Neuronal stem cell (in vitro differentiated cells): Measurements from ENCODE around the gene SPACDR.

ENCODE experiments used
- DNase-seq: peaks from one replicate; pipeline ENCODE4 v3.0.0-alpha.2; 2013; ENCODE audit warnings: low spot score
- H2AFZ ChIP-seq: one replicate; pipeline ENCODE4 v1.6.1; 2013; ENCODE audit warnings: mild to moderate bottlenecking, low read length, inconsistent platforms
- H2AK5ac ChIP-seq: 2 replicates; pipeline ENCODE4 v1.6.1; 2013; ENCODE audit warnings: low read depth, mild to moderate bottlenecking, inconsistent platforms, low read length, moderate library complexity, mixed read lengths
- H2BK120ac ChIP-seq: 2 replicates; pipeline ENCODE4 v1.6.1; 2013; ENCODE audit warnings: low read depth, mild to moderate bottlenecking, inconsistent platforms, low read length, moderate library complexity, mixed read lengths
- H2BK12ac ChIP-seq: one replicate; pipeline ENCODE4 v1.6.1; 2013; ENCODE audit warnings: low read length, inconsistent platforms
- H2BK15ac ChIP-seq: 2 replicates; pipeline ENCODE4 v1.6.1; 2013; ENCODE audit warnings: mild to moderate bottlenecking, low read length, inconsistent platforms, mixed read lengths
- H2BK5ac ChIP-seq: one replicate; pipeline ENCODE4 v1.6.1; 2013; ENCODE audit warnings: inconsistent platforms, mild to moderate bottlenecking, low read length, moderate library complexity
- H3K14ac ChIP-seq: one replicate; pipeline ENCODE4 v1.6.1; 2013; ENCODE audit warnings: low read length, inconsistent platforms
- H3K18ac ChIP-seq: 2 replicates; pipeline ENCODE4 v1.6.1; 2013; ENCODE audit warnings: low read length, inconsistent platforms
- H3K23ac ChIP-seq: 2 replicates; pipeline ENCODE4 v1.6.1; 2013; ENCODE audit warnings: low read depth, mild to moderate bottlenecking, mixed read lengths, low read length, inconsistent platforms; ENCODE audit not compliant: poor library complexity
- H3K27ac ChIP-seq: replicated peaks from 3 replicates; pipeline ENCODE4 v1.5.1; 2013; ENCODE audit warnings: low read length, inconsistent platforms
- H3K27me3 ChIP-seq, 3 experiments: 2 replicates each; pipeline ENCODE4 v1.6.1; 2013; ENCODE audit warnings: low read length in 3 of 3, mild to moderate bottlenecking in 2 of 3, inconsistent platforms in 1 of 3, low read depth in 1 of 3, mixed read lengths in 1 of 3, moderate library complexity in 1 of 3; ENCODE audit not compliant: control insufficient read depth in 3 of 3, insufficient read depth in 3 of 3
- H3K36me3 ChIP-seq, 2 donors: replicated peaks in 1 of 2; 2 replicates each; pipeline ENCODE4 v1.6.1; 2013; ENCODE audit warnings: low read length in 2 of 2; ENCODE audit not compliant: control insufficient read depth in 2 of 2, insufficient read depth in 2 of 2
- H3K4ac ChIP-seq: 2 replicates; pipeline ENCODE4 v1.6.1; 2013; ENCODE audit warnings: inconsistent platforms, mild to moderate bottlenecking, low read length, moderate library complexity
- H3K4me1 ChIP-seq, 2 donors: 1 replicate in 1 of 2; 2 replicates in 1 of 2; pipeline ENCODE4 v1.6.1; 2013; ENCODE audit warnings: low read length in 2 of 2, low read depth in 1 of 2; ENCODE audit not compliant: control insufficient read depth in 2 of 2, insufficient read depth in 1 of 2
- H3K4me2 ChIP-seq: one replicate; pipeline ENCODE4 v1.6.1; 2013; ENCODE audit warnings: mild to moderate bottlenecking, low read length, inconsistent platforms; ENCODE audit not compliant: insufficient read depth, poor library complexity, severe bottlenecking
- H3K4me3 ChIP-seq, 2 donors: 2 replicates each; pipeline ENCODE4 v1.5.1; 2013; ENCODE audit warnings: low read length in 2 of 2, mild to moderate bottlenecking in 2 of 2, inconsistent platforms in 1 of 2, moderate library complexity in 1 of 2
- H3K79me1 ChIP-seq: one replicate; pipeline ENCODE4 v1.6.1; 2013; ENCODE audit warnings: low read depth, mild to moderate bottlenecking, inconsistent platforms, low read length, moderate library complexity
- H3K9ac ChIP-seq: one replicate; pipeline ENCODE4 v1.6.1; 2013; ENCODE audit warnings: mild to moderate bottlenecking, low read depth, low read length, inconsistent platforms; ENCODE audit not compliant: poor library complexity
- H3K9me3 ChIP-seq, 2 donors: replicated peaks in 1 of 2; 2 replicates each; pipeline versions ENCODE3 to v1.6.1; 2013; ENCODE audit warnings: low read length in 2 of 2, mild to moderate bottlenecking in 2 of 2, inconsistent platforms in 1 of 2, low read depth in 1 of 2, mixed read lengths in 1 of 2, moderate library complexity in 1 of 2; ENCODE audit not compliant: control insufficient read depth in 2 of 2, insufficient read depth in 1 of 2
- H4K8ac ChIP-seq: one replicate; pipeline ENCODE4 v1.6.1; 2013; ENCODE audit warnings: low read depth, mild to moderate bottlenecking, inconsistent platforms, low read length, moderate library complexity
- H4K91ac ChIP-seq: one replicate; pipeline ENCODE4 v1.6.1; 2013; ENCODE audit warnings: low read length, low read depth, mild to moderate bottlenecking, inconsistent platforms; ENCODE audit not compliant: poor library complexity
- WGBS, 2 donors: extraction: QIAGEN DNeasy Blood & Tissue Kit; methylation state at CpG; one replicate each; pipeline ENCODE4 v1.1.7; 2013; ENCODE audit warnings: missing lambda C conversion rate in 2 of 2, mixed read lengths in 1 of 2; ENCODE audit not compliant: insufficient read length in 2 of 2, insufficient replicate concordance in 1 of 2; ENCODE audit errors: extremely low coverage in 2 of 2; 5-methylcytosine and 5-hydroxymethylcytosine counted together

SPACDR gene

GRCh38 chr7:100413889-100414288 lies 50.2 kb downstream of the SPACDR start:
- Histone ChIP-seq H4K8ac (no peak overlapping the region), H2BK5ac (no peak overlapping the region), H3K27me3 (peaks cover 0 to 1% (median 0%) of the 10 kb centered on the region in 3 experiments), H3K14ac (no peak overlapping the region), H2AK5ac (no peak overlapping the region), H3K18ac (no peak overlapping the region), H3K9me3 (no peaks in the 10 kb centered on the region), H2AFZ (no peak overlapping the region), H3K4ac (no peak overlapping the region), H3K23ac (no peak overlapping the region), H3K27ac (no peak overlapping the region), H3K4me2 (no peak overlapping the region), H2BK15ac (no peak overlapping the region), H3K4me3 (no peak overlapping the region), H2BK120ac (no peak overlapping the region), H3K9ac (no peak overlapping the region), H4K91ac (no peak overlapping the region), H3K4me1 (peaks cover 0 to 4% of the 10 kb centered on the region in 2 donors), H3K79me1 (no peaks in the 10 kb centered on the region), H3K36me3 (no peaks in the 10 kb centered on the region), H2BK12ac (no peak overlapping the region)
- WGBS, 2 donors, result no CpG with 5 or more reads among the region's 1 CpG
- DNase-seq, result no peak

- H3K9ac ChIP-seq, result no peak overlapping the region
These were observed 50.7 kb downstream of the SPACDR start for GRCh38 chr7:100413346-100413745.

GRCh38 chr7:100411101-100411500 lies 53.0 kb downstream of the SPACDR start:
- Histone ChIP-seq H3K18ac (no peak overlapping the region), H3K4me2 (no peak overlapping the region), H3K9ac (no peak overlapping the region), H2BK15ac (no peak overlapping the region), H3K27me3 (peaks cover 0 to 1% (median 0%) of the 10 kb centered on the region in 3 experiments), H3K79me1 (no peaks in the 10 kb centered on the region), H3K14ac (no peak overlapping the region), H4K91ac (no peak overlapping the region), H3K4ac (no peak overlapping the region), H2BK120ac (no peak overlapping the region), H3K4me1 (peaks cover 0 to 4% of the 10 kb centered on the region in 2 donors), H2BK5ac (no peak overlapping the region), H3K23ac (no peak overlapping the region), H3K36me3 (no peaks in the 10 kb centered on the region), H3K4me3 (no peak overlapping the region), H3K27ac (no peak overlapping the region), H3K9me3 (no peaks in the 10 kb centered on the region), H2BK12ac (no peak overlapping the region), H4K8ac (no peak overlapping the region), H2AK5ac (no peak overlapping the region), H2AFZ (no peak overlapping the region)
- no CpG with 5 or more reads among the region's 6 CpGs for WGBS, 2 donors
- no peak for DNase-seq

More at GRCh38 chr7:100413346-100413745, 50.7 kb downstream of the SPACDR start:
- Histone ChIP-seq H3K27me3 (peaks cover 0 to 1% (median 0%) of the 10 kb centered on the region in 3 experiments), H4K8ac (no peak overlapping the region), H3K27ac (no peak overlapping the region), H3K18ac (no peak overlapping the region), H3K4me3 (no peak overlapping the region), H3K9me3 (no peaks in the 10 kb centered on the region), H2BK12ac (no peak overlapping the region), H3K79me1 (no peaks in the 10 kb centered on the region), H2BK15ac (no peak overlapping the region), H4K91ac (no peak overlapping the region), H3K4me1 (peaks cover 0 to 4% of the 10 kb centered on the region in 2 donors), H3K36me3 (no peaks in the 10 kb centered on the region), H3K4ac (no peak overlapping the region), H3K14ac (no peak overlapping the region), H2BK120ac (no peak overlapping the region), H3K4me2 (no peak overlapping the region), H3K23ac (no peak overlapping the region), H2AK5ac (no peak overlapping the region), H2AFZ (peak overlapping the region; percentile 24), H2BK5ac (no peak overlapping the region)
- DNase-seq, result no peak

- Histone ChIP-seq H3K18ac (no peak overlapping the region), H3K4me1 (no peaks in the 10 kb centered on the region), H2AFZ (no peak overlapping the region), H3K4me2 (no peak overlapping the region), H2BK120ac (no peak overlapping the region), H3K27me3 (peaks cover 0 to 1% (median 0%) of the 10 kb centered on the region in 3 experiments), H2BK12ac (no peak overlapping the region), H3K9ac (no peak overlapping the region), H3K4me3 (no peak overlapping the region), H3K79me1 (no peaks in the 10 kb centered on the region), H3K14ac (no peak overlapping the region), H2BK15ac (no peak overlapping the region), H4K91ac (no peak overlapping the region), H4K8ac (no peak overlapping the region), H2AK5ac (no peak overlapping the region), H3K23ac (no peak overlapping the region), H3K36me3 (no peaks in the 10 kb centered on the region), H3K27ac (no peak overlapping the region), H2BK5ac (no peak overlapping the region), H3K4ac (no peak overlapping the region), H3K9me3 (no peaks in the 10 kb centered on the region)
- DNase-seq, result peak; percentile 56
- no CpG with 5 or more reads among the region's 12 CpGs for WGBS, 2 donors
These were observed 56.5 kb downstream of the SPACDR start for GRCh38 chr7:100407285-100408180.
